Astrocyte of the cerebellum (primary cell): ENCODE results near the gene FAM107B.

ENCODE experiments used
- DNase-seq: peaks from one replicate; pipeline ENCODE4 v3.0.0-alpha.2; 2011; ENCODE audit warnings: low read depth
- H3K4me3 ChIP-seq: 2 replicates; pipeline ENCODE4 v1.5.1; 2011; ENCODE audit warnings: mild to moderate bottlenecking, low read depth, low read length, moderate library complexity
- CTCF ChIP-seq: IDR thresholded peaks from 2 replicates; pipeline ENCODE4 v1.5.1; 2012; ENCODE audit warnings: low read length, low read depth, moderate library complexity, mild to moderate bottlenecking; ENCODE audit errors: missing control alignments
- in situ Hi-C: cut with HindIII; loops from 2 replicates; pipeline ENCODE4 v1.10.0; 2017; ENCODE audit warnings: low sequenced_read_pairs

Gene FAM107B

DNA sequence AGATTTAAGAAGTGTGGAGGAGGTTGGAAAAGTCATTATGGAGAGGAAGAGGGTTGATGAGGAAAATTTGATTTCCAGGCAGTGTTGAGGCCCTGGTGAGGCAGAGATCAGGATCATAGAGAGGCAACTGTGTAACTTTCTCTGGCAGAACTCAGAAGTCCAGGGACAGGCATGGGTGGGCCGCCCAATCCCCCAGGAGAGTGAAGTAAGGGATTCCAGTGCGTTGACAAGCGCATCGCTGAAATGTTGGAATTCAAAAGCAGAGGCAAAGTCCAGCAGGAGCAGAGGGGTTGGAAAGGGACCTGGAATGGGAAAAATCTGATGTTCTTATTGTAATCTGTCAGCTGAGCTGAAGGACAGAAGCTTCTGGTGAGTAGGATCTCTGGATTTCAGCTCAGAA, 207.3 kb downstream of the FAM107B start:
- no peak for DNase-seq
- in situ Hi-C loops = no loop called here
- no peak for TF ChIP-seq CTCF
- H3K4me3 ChIP-seq = no peak overlapping the region

DNA sequence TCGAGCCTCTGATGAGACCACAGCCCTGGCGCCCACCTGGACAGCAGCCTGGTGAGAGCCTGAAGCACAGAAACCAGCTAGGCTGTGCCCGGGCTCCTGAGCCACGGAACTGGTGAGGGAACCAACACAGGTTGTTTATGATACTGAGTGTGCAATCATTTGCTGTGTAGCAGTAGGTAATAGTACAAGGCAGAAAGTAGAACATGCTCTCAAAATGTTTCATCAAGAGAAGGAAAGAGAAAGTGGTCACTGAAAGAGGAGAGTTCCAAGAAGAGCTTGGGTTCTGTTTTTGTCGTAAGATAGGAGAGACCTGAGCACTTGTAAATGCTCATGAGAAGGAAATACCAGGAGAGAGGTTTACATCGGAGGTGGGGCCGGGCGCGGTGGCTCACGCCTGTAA, 208.2 kb downstream of the FAM107B start:
- in situ Hi-C loops = no loop called here
- no peak for TF ChIP-seq CTCF
- H3K4me3 ChIP-seq = no peak overlapping the region
- no peak for DNase-seq

DNA sequence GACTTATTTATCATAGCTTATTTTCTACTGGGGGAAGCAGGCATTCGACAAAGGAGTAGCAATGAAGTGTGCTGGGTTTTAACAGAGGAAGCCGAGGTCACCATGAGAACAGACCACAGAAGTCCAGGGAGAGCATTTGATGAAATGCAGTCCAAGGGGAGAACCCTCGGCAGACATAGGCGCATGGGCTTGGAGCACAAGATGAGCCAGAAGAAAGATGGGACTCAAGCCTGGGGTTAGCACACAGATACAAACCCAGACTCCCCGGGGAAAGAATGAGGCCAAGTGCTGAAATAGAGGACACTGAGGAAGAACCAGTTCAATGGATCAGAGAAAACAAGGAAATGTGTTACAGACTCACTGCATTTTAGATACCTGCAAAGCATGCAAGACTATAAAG, 209.5 kb downstream of the FAM107B start:
- in situ Hi-C loops = no loop called here
- no peak for DNase-seq
- H3K4me3 ChIP-seq = no peak overlapping the region
- TF ChIP-seq CTCF = no peak

GRCh38 chr10:14564268-14564744, 210.4 kb downstream of the FAM107B start:
- no peak overlapping the region for H3K4me3 ChIP-seq
- in situ Hi-C loops = no loop called here
- no peak for DNase-seq
- no peak for TF ChIP-seq CTCF

- H3K4me3 ChIP-seq = no peak overlapping the region
- in situ Hi-C loops = no loop called here
- DNase-seq = no peak
- TF ChIP-seq CTCF = no peak
Measured at GRCh38 chr10:14563359-14563940, 211.2 kb downstream of the FAM107B start.

- in situ Hi-C loops = no loop called here
- TF ChIP-seq CTCF = no peak
- no peak overlapping the region for H3K4me3 ChIP-seq
- no peak for DNase-seq
Measured at GRCh38 chr10:14563076-14563336, 211.7 kb downstream of the FAM107B start.
